ENCODE data around the gene POLR3H.

The POLR3H gene

GRCh38 chr22:41480397-41480735 lies 63.9 kb downstream of the POLR3H start:
- TF ChIP-seq GATA2 (IDR thresholded peaks at IDR 0.05; ENCODE audit: low read depth, low read length) (no peak), GATA3 (IDR thresholded peaks at IDR 0.05; ENCODE audit: low read depth, low read length) (no peak)

DNA sequence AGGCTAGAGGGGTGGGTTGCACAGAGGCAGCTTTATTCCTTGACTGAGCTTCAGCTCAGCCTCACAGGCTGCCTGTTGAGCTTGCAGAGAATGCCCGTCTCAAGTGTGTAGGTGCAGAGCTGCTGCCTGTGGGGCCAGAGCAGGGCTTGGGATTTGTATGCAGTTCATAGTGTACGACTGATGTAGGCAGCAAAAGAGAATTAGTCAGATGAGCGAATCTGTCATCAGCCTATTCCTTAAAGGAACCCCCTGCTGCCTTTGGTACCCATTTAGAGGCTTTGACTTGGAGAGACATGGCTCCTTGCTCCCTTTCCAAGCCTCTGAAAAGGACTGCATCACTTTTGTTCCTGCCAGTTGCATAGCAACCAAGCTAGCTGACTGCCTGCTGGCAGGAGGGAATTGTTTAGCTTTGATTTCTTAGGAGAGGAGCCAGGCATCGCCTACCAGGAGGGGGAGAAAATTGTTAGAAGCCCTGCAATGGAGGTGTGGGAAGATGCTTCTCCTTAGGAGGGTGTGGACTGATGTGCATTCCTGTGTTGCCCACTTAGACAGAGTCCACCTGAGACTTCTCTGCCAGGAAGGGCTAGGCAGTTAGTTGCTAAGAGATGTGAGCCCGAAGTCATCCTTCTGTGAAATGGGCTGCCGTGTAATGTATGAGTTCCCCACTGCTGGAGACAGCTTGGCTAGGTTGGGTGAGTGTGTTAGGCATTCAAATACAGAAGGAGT lies 64.4 kb downstream of the POLR3H start:
- no peak for TF ChIP-seq GATA3 (IDR thresholded peaks at IDR 0.05; ENCODE audit: low read depth, low read length)
- no peak for TF ChIP-seq GATA2 (IDR thresholded peaks at IDR 0.05; ENCODE audit: low read depth, low read length)

- no peak for TF ChIP-seq GATA3 (IDR thresholded peaks at IDR 0.05; ENCODE audit: low read depth, low read length)
- no peak for TF ChIP-seq GATA2 (IDR thresholded peaks at IDR 0.05; ENCODE audit: low read depth, low read length)
Observed at GRCh38 chr22:41478891-41479521, 65.3 kb downstream of the POLR3H start.

DNA sequence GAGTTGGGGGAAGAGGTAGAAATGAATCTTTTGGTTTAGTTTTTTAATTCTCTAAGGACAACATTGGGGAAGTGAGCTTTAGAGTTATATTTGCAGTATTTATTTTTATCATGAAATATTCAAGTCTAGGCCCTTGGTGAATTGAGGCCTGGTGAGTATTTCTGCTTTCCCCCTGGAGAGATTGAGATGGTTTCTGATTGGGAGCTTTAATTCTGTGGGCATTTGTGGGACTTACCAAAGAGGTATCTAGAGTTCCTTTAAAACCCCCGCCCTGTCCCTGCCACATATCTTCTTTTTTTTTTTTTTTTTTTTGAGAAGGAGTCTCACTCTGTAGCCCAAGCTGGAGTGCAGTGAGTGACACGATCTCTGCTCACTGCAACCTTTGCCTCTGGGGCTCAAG lies 65.8 kb downstream of the POLR3H start:
- no peak for TF ChIP-seq GATA3 (IDR thresholded peaks at IDR 0.05; ENCODE audit: low read depth, low read length)
- no peak for TF ChIP-seq GATA2 (IDR thresholded peaks at IDR 0.05; ENCODE audit: low read depth, low read length)

Data from SH-SY5Y (cell line).